ENCODE results near the gene SACM1L.

Gene SACM1L

DNA sequence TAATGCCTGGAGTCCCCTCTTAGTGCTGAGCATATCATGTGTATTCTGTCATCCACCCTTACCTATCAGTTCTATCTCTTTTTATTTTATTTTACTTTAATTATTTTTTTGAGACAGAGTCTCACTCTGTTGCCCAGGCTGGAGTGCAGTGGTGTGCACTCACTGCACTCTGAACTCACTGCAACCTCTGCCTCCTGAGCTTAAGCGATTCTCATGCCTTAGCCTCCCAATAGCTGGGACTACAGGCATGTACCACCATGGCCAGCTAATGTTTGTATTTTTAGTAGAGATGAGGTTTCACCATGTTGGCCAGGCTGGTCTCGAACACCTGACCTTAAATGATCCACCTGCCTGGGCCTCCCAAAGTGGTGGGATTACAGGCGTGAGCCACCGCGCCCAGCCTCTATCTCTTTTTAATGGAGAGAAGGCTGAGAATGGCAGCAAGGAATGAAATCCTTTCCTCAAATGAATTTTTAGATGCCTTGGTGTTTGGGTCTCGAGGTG is 11.4 kb downstream of the SACM1L start:
- DNase-seq, result no peak

DNA sequence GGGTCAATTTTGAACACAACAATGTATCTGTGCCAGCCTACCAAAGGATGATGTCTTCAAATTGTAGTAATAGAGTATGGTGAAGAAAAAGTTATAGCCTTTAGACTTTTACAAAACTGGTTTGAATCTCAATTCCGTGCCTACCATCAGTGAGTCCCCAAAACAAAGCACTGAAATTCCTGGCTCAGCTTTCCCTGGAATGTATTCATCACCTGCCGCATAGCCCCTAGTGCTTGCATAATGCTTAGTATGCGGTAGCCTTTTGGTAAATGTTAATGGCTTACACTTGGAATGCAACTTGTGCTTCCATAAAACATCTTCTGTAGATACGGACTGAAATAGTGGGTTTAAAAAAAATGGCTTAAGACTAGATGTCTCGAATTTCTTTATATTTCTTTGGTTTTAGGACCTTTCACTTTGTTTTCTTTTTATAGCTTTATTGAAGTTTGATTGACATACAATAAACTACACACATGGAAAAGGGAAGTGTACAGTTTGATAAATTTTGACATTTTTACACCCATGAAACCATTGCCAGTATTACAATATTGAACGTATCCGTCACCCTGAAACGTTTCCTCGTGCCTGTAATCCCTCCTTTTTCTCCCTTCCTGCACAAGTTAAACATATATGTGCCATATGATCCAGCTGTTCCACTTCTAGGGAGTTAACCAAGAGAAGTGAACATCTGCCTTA is 12.1 kb downstream of the SACM1L start:
- DNase-seq, result no peak

DNA sequence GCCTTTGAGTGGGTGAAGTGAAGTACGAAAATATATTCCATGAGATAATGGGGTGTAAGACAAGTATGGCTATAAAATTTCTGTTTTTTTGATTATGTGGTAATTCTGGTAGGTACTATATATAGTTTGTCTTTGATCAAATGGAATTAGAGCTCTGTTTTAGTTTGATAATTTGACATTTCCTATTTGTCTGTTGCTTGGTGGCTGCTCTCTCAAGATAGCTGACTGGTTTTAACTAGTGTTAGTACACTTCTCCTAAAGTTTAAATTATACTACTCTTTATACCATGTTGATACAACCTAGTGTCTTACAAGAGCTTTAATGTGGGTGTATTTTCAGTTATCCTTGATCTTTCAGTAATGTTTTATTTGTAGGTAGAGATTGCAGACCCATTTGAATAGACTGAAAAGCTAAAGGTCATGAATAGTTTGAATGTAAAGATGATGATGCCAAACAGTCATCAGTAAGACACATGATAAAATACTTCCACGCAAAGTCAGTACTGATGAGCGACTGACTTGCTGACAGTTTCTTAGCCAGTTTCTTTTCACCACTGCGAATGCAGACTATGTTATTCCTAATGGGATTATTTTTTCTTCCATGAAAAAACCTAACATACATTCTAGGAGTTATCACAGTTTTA is 15.2 kb downstream of the SACM1L start:
- DNase-seq, result no peak

DNA sequence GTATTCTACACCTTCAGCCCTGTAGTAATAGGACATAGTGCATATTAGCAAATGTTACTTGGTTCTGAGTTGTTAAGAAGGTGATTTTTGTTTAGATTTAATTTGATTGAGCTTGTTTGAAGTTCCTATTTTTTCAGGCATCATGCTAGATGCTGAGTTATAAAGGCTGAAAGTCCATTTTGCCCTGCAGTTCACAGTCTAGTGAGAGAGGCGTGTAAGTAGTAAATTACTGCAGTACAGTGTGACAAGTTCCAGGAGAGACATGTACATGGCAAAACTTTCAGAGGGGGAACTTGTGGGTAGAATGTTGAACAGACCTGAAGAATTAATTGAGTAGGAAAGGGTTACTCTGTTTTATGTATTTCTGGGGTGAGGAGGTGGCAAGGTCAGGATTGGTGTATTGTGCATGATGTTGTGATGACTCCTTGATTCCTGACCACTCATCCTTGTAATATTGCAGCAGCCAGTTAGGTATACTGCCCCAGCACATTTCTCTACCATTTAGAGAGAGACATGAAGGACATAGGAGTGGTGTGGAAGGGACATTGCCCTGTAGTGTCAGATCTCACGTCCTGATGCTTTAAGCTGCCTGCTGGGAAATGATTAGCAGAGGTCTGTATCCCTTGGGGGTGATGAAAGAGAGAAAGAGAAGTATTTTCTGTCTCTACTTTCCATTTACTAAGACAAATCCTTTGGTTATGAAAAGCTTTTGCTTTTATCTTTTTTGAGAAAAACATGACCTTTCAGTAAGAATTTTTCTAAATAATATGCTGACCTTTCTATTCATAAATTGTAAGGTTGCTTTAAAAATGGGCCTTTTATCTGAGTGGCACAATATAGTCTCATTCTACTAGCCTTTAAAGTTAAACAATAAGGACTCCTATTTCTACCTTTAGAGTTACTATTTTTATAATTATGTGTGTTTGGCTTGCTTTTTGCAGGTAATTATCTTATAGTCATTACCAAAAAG is 16.9 kb downstream of the SACM1L start:
- DNase-seq, result no peak

DNA sequence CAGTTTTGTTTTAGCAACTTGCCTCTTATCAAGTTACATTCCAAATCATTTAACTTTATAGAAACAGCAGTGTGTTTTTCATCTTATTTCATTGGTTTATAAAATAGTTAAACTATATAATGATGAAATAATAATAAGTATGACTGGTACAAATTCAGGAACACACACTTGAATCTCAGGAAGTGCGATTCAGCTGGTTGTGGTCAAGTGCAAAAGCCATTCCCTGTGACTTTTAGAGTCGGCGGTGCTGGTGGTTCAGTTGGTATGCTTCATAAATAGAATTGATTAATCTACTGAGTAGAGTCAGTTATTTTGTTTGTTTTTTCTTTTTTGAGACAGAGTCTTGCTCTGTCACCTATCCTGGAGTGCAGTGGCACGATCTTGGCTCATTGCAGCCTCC is 22.7 kb downstream of the SACM1L start:
- no peak for DNase-seq

DNA sequence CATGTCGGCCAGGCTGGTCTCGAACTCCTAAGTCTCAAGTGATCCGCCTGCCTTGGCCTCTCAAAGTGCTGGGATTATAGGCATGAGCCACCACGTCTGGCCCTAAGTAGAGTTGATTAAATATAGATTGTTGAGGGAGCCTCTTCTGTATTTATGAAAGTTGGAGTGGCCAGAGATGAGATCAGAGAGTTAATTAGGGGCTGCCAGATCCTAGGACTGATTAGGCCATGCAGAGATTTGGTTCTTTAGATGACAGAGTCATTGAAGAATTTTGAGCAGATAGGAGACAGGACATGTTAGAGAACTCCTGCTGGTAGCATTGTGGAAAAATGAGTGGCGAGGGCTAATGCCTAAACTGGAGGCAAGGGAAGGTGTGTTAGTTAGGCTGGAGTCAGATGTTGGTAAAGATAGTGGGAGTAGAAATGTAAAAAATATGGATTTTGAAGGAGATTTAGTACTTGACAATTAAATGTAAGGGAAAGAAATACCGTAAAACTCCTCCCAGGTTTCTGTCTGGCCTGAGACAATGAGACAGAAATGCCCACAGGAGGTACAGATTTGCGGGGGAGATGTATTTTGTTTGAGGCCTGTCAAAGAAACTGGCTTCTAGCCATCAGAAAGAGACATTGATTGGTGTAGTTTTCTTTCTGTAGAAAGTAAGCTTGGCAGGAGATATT is 23.4 kb downstream of the SACM1L start:
- no peak for DNase-seq

DNA sequence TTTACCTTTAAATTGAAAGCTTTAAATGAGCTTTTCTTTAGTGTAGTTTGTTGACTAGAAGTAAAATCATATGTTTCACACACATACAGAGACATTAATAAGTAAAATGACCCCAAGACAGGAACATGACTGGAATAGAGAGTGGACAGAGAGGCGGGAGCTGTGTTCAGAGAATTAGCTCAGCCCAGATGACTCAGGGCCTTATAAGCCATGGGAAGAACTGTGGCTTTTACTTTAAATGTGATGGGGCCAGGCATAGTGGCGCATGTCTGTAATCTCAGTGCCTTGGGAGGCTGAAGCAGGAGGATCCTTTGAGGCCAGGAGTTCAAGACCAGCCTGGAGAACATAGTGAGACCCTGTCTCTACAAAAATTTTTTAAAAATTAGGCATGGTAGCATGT is 26.7 kb downstream of the SACM1L start:
- no peak for DNase-seq

DNA sequence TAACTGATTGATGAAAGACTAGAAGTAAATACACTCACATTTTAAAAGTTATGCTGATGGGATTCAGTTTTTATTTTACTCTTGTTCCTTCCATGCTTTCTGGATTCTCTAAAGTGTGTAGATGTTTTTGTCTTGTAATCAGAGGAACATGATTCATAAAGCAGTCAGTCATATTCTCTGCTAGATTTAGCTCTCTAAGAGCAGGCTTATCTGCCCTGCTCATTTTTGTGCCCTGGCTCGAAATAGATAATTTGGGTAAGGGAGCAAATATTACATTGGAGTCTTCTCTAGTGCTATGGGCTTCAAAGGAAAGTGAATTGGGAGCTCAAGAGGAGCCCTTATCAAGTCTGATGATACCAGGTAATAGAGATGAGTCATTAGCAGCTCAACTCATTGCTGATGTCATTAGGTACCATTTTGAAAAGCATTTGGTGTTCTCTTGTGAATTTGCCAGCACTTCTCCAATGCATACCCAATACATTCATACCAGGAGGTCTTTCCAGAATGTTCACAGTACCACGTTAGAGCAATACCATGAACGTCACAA is 27.7 kb downstream of the SACM1L start:
- DNase-seq, result no peak

DNA sequence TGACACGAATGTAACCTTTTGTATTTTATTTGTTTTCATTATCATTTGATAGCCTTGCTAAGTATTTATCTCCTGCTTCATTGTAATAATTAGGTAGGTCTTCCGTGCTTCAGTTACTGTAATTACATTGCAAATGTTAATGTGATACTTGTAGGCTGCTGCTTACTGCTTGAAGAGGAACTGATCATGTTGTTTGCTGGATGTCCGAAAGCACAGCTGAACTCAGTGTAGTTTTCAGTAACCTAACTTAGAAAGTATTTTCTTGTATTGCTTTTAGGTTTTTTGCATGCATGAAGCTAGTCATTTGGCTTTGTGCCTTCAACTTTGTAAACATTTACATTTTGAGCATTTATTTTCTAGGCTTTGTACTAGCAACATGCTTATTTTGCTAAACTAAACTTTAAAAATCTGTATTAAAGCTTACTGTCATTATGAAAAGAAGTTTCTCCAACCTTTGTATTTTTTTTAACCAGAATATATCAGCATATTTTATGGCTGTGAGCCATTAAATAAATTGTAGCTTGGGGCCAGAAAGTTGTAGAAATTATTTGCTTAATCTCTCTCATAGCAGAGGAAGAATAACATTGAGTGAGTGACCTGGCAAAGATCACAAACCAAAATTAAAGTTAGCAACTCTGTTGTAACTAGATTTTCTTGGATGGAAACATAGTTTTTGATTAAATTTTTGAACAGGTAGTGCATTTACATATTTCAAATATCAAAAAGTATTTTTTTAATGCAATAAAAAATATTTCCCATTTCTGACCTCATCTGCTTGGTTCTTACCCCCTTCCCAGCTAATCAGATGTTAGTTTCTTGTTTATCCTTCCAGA is 30.7 kb downstream of the SACM1L start:
- DNase-seq, result peak; percentile 2

DNA sequence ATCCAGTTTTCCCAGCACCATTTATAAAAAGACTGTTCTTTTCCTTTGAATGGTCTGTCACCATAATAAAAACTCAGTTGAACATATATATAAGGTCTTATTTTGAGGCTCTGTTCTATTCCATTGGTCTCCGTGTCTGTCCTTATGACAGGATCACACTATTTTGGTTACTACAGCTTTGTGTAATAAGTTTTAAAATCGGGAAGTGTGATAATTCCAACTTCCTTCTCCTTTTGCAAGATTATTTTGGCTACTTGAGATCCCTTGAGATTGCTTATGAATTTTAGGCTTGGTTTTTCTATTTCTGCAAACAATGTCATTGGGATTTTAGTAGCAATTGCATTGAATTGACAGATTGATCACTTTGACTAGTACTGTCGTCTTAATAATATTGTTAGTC is 35.7 kb downstream of the SACM1L start:
- DNase-seq, result no peak

DNA sequence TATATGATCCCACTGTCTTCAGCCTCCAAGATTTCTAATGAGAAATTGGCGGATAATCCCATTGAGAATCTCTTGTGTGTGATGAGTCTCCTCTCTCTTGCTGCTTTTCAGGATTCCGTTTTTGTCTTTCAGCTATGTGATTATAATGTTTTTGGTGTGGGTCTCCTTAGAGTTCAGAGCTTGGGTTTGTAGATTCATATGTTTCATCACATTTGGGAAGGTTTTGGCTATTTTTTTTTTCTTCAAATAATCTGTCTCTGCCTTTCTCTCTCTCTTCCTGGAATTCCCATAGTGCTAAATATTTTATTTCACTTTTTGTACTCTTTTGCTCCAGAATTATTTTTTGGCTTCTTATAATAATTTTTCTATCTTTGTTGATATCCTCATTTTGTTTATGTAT is 40.4 kb downstream of the SACM1L start:
- DNase-seq, result no peak

DNA sequence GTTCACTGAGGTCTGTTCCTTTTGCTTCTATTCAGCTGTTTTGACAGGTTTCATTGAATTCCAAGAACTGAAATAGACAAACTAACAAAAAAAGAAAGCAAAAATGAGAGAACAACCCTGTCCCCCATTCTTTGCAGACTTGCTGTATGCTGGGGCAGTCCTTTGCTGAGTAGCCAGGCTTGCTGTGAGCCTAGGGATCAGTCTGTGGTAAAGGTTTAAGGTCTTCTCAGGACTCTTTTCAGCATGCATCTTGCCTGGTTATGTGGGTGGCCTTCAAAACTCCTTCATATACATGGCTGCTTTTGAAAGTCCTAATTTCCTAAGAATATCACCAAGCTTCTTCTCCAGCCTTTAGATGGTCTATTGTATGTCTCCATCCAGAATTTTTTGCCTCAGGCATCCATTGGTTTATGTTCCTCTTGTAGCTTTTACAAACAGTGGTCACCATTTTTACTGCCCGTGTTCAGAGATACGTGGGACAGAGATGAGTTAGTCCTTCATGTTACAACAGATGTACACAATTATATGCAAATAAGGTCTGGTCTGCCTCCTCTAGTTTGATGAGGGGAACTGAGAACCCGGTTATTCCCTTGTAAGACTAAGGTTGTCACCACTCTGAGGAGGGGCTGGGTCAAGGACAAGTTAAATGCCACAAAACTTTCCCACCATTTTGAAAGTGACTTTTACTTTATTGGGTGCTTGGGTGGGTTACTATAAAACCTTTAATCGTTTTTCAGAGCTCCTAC is 41.4 kb downstream of the SACM1L start:
- no peak for DNase-seq

DNA sequence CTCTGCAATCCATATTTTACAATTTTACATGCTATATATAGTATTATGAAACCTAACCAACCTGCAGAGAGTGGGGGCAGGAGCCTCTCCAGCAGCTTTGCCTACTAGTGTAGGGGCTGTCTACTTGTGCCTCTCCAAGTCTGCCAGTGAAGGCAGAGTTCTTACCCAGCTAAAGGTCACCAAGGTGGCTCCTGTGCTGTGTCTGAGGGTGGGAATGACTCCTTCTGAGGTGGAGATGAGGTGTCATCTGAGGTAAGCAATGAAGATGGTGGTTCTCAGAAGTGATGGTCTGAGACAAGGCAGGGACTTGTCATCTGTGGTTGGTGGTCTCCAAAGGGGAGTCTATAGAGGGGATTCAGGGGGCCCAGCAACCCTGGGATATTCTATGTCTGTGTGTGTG is 47.5 kb downstream of the SACM1L start:
- no peak for DNase-seq

DNA sequence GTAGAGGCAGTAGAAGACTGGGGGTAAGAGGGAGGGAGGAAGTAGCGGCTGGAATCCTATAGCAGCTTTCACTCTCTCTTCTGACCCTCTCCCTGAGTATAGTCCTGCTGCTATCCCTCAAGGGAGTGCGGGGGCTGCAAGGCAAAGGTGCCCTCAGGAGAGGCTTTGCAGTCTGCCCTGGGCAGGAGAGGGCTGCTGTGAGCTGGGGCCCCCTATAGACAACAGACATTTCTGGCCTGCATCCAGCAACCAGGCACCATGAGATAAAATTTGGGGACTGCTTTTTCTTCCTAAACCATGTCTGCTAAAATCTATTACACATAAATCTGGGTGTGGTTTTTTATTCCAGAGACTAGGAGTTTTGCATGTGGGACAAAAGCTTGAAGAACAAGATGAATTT is 48.0 kb downstream of the SACM1L start:
- no peak for DNase-seq

DNA sequence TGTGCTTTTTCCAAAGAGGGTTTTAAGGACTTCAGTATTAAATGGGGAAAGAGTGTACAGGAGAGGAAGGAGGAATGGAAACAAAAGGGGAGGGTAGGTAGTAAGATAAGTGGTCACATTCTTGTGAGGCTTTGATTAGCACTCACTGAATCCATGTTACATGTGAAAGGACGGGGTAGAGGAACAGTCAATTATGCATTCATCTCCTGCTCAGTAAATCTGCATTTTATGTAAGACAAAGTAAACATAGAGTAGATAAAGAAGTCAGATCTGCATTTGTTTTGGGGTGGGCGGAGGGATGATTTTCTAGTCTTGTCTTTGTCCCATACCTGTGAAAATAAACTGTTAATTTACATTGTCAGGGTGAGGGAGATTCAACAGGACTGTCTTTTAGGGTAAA is 50.8 kb downstream of the SACM1L start:
- DNase-seq, result no peak

DNA sequence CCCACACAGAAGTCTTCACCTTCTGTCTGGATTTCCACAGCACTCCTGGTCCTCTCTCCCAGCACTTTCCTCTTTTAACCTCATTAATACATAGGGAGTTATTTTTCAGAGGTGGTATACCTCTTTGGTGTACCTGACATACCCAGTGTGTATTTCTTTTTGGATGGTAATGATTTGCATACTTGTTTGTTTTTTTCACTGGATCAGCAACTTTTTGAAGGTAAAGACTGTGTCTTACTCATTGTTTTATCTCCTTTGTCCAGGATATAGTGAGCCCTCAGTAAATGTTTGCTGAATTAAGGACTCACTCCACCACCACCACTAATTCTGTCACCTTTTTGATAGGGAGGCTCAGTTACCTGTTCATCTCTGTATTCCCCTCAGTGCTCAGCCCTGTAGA is 52.1 kb downstream of the SACM1L start:
- DNase-seq, result no peak

DNA sequence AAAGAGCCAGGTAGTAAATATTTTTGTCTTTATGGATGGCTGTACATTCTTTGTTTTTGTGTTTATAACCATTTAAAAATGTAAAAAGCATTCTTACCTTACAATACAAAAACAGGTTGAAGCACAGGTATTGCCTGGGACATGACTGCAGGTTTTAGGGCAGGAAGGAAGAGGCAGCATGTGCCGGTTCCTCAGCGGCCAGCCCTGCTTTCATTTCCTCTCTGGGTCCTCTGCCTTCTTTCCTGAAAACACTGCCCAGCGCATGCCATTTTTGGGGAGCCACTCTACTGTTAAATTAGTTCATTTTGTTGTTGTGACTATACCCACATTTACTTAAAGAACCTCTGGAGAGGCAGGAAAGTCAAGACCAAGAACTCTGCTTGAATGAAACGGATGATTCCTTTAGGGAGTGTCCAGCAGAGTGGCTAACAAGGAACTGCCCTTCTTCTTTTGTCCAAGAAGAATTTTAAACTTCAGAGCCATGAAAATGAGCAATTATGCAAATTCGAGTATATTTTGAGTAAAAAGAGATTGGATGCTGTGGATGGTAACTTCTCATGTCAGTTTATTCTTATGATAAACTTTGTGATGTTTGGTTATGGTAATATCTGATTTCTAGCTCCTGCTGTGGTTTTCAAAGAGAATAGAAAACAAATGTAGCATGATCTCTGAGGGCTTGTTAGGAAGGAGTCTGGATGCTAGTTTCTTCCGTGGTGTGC is 52.7 kb downstream of the SACM1L start:
- no peak for DNase-seq

DNA sequence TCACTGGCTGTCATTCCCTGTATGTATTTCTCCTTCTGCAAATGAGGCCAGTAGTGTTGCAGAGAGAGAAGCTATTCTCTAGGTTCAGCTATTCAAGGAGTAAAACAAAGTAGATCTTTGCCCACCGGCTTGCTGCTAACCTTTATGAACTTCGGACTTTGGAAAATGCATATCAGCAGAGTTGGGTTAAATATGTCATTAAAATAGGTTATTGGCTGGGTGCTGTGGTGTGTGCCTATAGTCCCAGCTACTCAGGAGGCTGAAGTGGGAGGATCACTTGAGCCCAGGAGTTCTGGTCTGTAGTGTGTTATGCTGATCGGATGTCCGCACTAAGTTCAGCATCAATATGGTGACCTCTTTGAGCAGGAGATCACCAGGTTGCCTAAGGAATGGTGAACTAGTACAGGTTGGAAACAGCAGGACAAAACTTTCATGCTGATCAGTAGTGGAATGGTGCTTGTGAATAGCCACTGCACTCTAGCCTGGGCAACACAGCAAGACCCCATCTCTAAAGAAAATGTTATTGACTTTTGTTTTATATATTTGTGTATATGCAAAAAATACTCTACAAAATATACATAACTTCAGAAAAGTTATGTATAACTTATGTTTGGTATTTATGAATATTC is 53.4 kb downstream of the SACM1L start:
- DNase-seq, result no peak

DNA sequence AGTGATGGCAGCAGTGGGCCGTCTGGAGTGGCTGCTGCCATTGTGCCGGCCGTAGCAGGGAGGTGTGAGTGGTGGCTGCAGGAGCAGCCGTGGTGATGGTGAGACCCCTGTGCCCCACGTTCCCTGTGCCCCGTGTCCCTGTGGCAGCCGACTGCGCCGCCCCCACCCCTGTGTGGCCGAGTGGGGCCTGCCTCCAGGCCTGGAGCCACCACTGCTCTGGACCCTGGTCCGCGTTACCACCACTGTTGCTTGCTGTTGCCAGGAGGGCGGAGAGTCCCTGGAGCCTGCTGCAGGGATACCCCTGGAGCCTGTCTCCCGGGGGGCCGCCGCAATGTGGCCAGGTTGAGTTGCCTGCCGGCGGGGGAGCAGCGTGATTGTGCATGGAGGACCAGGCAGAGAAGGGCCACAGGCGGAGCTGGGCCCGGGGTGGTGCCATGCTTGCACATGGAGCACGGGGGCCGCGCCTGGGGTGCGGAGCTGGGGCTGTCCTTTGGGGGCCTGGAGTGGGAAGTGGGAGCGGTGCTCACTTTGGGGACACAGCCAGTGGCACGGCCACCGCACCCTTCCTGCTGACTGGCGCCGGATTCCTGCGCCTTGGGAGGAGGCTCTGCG is 57.1 kb downstream of the SACM1L start:
- no peak for DNase-seq

All from NCI-H69 (cell line).